ENCODE data around the gene STRAP.

STRAP gene

DNA sequence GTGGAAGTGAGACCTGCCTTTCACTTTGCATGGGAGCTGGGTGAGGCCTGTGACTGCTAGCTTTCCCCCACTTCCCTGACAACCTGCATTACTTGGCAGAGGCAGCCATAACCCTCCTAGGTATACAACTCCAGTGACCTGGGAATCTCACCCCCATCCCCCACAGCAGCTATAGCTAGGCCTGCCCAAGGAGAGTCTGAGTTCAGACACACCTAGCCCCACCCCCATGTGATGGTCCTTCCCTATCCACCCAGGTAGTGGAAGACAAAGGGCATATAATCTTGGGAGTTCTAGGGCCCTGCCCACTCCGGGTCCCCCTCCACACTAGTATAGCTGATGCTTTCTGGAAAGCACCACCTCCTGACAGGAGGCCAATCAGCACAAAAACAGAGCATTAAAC lies 6.3 kb upstream of the STRAP start:
- H3K27ac ChIP-seq (ENCODE audit: extremely low read depth, low read depth, low read length), result no peak overlapping the region
- H3K4me3 ChIP-seq (ENCODE audit: low read depth, low read length), result no peak overlapping the region
- TF ChIP-seq, protein P1, sequence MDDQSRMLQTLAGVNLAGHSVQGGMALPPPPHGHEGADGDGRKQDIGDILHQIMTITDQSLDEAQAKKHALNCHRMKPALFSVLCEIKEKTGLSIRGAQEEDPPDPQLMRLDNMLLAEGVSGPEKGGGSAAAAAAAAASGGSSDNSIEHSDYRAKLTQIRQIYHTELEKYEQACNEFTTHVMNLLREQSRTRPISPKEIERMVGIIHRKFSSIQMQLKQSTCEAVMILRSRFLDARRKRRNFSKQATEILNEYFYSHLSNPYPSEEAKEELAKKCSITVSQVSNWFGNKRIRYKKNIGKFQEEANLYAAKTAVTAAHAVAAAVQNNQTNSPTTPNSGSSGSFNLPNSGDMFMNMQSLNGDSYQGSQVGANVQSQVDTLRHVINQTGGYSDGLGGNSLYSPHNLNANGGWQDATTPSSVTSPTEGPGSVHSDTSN (CRISPR knock-in tag; IDR thresholded peaks at IDR 0.05), result no peak
- no peak for TF ChIP-seq ZNF473 (tag by site-specific recombination; IDR thresholded peaks at IDR 0.05)
- H3K36me3 ChIP-seq (ENCODE audit: control insufficient read depth in 2 of 2, insufficient read depth in 1 of 2, low read length in 2 of 2), result no peaks in the 10 kb centered on the region
- peaks cover 2% of the 10 kb centered on the region; the same call in 1 of the 2 replicates for H3K4me1 ChIP-seq (ENCODE audit: control insufficient read depth, insufficient read depth, low read length)
- POLR2A ChIA-PET, result no interaction called here
- CTCF ChIA-PET, result no interaction called here
- no peaks in the 10 kb centered on the region for H3K9me3 ChIP-seq (ENCODE audit: control insufficient read depth, insufficient read depth, low read depth, low read length)

DNA sequence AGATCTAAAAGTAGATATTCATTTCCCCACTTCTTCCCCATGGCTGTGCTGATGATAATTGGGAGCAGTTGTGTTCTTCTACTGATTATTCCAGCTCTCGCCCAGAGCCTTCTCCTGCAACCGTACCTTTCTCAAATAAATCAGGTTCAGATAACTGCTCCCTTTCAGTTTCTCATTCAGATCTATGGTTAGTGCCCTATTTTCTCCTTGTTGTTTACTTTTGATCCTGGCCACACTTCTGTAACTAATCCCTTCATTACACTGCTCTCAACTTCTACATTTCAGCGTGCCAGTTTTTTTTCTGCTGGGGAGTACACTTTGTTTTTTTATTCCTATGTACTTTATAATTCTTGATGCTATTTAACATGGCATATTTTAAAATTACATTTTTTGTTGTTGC lies 2.8 kb upstream of the STRAP start:
- Histone ChIP-seq H3K27ac (ENCODE audit: extremely low read depth, low read depth, low read length) (no peak overlapping the region), H3K36me3 (ENCODE audit: control insufficient read depth in 2 of 2, insufficient read depth in 1 of 2, low read length in 2 of 2) (peaks cover 0 to 9% of the 10 kb centered on the region in 2 experiments; a peak in 1 of 3 replicates), H3K4me3 (ENCODE audit: low read depth, low read length) (no peak overlapping the region), H3K9me3 (ENCODE audit: control insufficient read depth, insufficient read depth, low read depth, low read length) (no peaks in the 10 kb centered on the region), H3K4me1 (ENCODE audit: control insufficient read depth, insufficient read depth, low read length) (peaks cover 6% of the 10 kb centered on the region)
- 0 out of 2 replicates have a peak, but pooled peaks have one; percentile 20 for TF ChIP-seq ZNF10 (tag by site-specific recombination; IDR thresholded peaks at IDR 0.05)
- TF ChIP-seq ZBTB1 (tag by site-specific recombination; IDR thresholded peaks at IDR 0.05), result no peak
- ChIA-PET CTCF (no interaction called here), POLR2A (no interaction called here)

DNA sequence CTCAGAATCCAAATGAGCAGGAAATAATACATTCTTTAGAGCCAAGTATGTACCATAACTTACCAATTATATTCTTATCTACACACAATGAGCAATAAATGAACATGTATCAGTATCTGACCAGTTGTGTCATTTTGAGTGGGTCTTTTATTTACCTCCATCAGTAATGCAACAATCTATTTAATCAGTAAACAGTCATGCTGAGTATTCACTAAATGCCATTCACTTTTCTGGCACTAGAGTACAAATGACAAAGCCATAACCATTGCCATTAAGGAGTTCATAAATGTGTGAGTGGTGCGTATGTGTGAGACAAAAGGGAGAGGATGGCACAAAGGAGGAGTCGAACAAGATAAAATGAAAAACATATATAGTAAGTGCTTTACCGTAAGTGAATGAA lies 1.5 kb upstream of the STRAP start:
- ChIA-PET CTCF (interaction anchor here (0.6 to 1.0 kb wide), 2 partner anchors 22 to 28 kb away, joined by 3 to 5 read pairs; no protein-coding TSS in a partner anchor), POLR2A (no interaction called here)
- H3K4me3 ChIP-seq (ENCODE audit: low read depth, low read length), result no peak overlapping the region
- peaks cover 9% of the 10 kb centered on the region for H3K4me1 ChIP-seq (ENCODE audit: control insufficient read depth, insufficient read depth, low read length)
- no peaks in the 10 kb centered on the region for H3K9me3 ChIP-seq (ENCODE audit: control insufficient read depth, insufficient read depth, low read depth, low read length)
- H3K36me3 ChIP-seq (ENCODE audit: control insufficient read depth in 2 of 2, insufficient read depth in 1 of 2, low read length in 2 of 2), result peaks cover 0 to 19% of the 10 kb centered on the region in 2 experiments; a peak in 2 of 3 replicates
- H3K27ac ChIP-seq (ENCODE audit: extremely low read depth, low read depth, low read length), result no peak overlapping the region
- TF ChIP-seq FEZF1 (tag by site-specific recombination; IDR thresholded peaks at IDR 0.05), result peak; percentile 71
- TF ChIP-seq, protein P2, sequence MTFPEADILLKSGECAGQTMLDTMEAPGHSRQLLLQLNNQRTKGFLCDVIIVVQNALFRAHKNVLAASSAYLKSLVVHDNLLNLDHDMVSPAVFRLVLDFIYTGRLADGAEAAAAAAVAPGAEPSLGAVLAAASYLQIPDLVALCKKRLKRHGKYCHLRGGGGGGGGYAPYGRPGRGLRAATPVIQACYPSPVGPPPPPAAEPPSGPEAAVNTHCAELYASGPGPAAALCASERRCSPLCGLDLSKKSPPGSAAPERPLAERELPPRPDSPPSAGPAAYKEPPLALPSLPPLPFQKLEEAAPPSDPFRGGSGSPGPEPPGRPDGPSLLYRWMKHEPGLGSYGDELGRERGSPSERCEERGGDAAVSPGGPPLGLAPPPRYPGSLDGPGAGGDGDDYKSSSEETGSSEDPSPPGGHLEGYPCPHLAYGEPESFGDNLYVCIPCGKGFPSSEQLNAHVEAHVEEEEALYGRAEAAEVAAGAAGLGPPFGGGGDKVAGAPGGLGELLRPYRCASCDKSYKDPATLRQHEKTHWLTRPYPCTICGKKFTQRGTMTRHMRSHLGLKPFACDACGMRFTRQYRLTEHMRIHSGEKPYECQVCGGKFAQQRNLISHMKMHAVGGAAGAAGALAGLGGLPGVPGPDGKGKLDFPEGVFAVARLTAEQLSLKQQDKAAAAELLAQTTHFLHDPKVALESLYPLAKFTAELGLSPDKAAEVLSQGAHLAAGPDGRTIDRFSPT (tag by site-specific recombination; IDR thresholded peaks at IDR 0.05), result no peak

DNA sequence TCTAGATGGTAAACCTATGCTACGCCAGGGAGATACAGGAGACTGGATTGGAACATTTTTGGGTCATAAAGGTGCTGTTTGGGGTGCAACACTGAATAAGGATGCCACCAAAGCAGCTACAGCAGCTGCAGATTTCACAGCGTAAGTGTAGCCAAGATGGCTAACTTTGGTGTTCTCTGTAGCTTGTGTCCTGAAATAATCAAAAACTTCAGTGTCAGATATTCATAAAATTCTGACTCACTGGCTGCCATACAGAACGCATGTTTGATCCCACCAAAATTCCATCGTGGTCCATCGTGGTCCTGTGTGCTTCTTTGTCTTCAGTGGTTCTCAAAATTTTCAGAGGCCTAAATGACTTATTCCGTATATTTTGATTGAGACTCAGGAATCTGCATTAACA lies 1.3 kb downstream of the STRAP start:
- Histone ChIP-seq H3K4me1 (ENCODE audit: control insufficient read depth, insufficient read depth, low read length) (peaks cover 23% of the 10 kb centered on the region), H3K36me3 (ENCODE audit: control insufficient read depth in 2 of 2, insufficient read depth in 1 of 2, low read length in 2 of 2) (peaks cover 3 to 42% of the 10 kb centered on the region in 2 experiments; a peak in 2 of 3 replicates), H3K9me3 (ENCODE audit: control insufficient read depth, insufficient read depth, low read depth, low read length) (no peaks in the 10 kb centered on the region), H3K4me3 (ENCODE audit: low read depth, low read length) (peak overlapping the region; percentile 83), H3K27ac (ENCODE audit: extremely low read depth, low read depth, low read length) (peak overlapping the region; percentile 97; the same call in 1 of the 2 replicates)
- TF ChIP-seq ZNF138 (tag by site-specific recombination; IDR thresholded peaks at IDR 0.05; ENCODE audit: borderline replicate concordance) (no peak), ZNF133 (tag by site-specific recombination; IDR thresholded peaks at IDR 0.05) (no peak), ZNF660 (tag by site-specific recombination; IDR thresholded peaks at IDR 0.05) (no peak), ZNF366 (tag by site-specific recombination; conservative IDR thresholded peaks at IDR 0.05) (no peak)
- TF ChIP-seq, protein P3, sequence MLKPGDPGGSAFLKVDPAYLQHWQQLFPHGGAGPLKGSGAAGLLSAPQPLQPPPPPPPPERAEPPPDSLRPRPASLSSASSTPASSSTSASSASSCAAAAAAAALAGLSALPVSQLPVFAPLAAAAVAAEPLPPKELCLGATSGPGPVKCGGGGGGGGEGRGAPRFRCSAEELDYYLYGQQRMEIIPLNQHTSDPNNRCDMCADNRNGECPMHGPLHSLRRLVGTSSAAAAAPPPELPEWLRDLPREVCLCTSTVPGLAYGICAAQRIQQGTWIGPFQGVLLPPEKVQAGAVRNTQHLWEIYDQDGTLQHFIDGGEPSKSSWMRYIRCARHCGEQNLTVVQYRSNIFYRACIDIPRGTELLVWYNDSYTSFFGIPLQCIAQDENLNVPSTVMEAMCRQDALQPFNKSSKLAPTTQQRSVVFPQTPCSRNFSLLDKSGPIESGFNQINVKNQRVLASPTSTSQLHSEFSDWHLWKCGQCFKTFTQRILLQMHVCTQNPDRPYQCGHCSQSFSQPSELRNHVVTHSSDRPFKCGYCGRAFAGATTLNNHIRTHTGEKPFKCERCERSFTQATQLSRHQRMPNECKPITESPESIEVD (tag by site-specific recombination; IDR thresholded peaks at IDR 0.05), result no peak
- TF ChIP-seq, protein P4, sequence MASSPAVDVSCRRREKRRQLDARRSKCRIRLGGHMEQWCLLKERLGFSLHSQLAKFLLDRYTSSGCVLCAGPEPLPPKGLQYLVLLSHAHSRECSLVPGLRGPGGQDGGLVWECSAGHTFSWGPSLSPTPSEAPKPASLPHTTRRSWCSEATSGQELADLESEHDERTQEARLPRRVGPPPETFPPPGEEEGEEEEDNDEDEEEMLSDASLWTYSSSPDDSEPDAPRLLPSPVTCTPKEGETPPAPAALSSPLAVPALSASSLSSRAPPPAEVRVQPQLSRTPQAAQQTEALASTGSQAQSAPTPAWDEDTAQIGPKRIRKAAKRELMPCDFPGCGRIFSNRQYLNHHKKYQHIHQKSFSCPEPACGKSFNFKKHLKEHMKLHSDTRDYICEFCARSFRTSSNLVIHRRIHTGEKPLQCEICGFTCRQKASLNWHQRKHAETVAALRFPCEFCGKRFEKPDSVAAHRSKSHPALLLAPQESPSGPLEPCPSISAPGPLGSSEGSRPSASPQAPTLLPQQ (tag by site-specific recombination; IDR thresholded peaks at IDR 0.05), result no peak
- ChIA-PET CTCF (interaction anchor here (0.9 kb wide), 1 partner anchor 16 kb away, joined by 3 read pairs; no protein-coding TSS in a partner anchor), POLR2A (interaction anchor here (1.0 kb wide), 1 partner anchor 27 kb away, joined by 6 read pairs; the partner anchor contains the start of gene DERA)
